ENCODE results near the gene BCL7A.

Gene BCL7A

DNA sequence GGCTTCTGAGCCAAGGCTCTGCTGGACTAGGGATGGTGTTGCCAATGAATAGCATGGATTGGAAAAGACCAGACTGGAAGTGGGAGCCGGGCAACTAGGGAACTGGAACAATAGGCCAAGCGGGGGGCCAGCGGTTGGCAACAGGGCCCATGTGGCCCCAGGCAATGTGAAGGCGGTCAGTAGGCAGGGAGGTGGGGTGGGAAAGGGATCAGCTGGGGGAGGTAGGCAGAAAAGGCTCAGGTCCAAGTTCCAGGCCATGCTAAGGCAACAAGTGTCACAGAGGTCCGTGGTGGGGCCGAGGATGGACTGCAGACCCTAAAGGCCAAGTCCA, 42.0 kb downstream of the BCL7A start:
- no peaks in the 10 kb centered on the region for H3K27me3 ChIP-seq (replicated peaks; ENCODE audit: control insufficient read depth, insufficient read depth, low read length)
- no peak overlapping the region for H3K4me3 ChIP-seq (replicated peaks; ENCODE audit: low read depth, low read length)
- TF ChIP-seq, protein P1, sequence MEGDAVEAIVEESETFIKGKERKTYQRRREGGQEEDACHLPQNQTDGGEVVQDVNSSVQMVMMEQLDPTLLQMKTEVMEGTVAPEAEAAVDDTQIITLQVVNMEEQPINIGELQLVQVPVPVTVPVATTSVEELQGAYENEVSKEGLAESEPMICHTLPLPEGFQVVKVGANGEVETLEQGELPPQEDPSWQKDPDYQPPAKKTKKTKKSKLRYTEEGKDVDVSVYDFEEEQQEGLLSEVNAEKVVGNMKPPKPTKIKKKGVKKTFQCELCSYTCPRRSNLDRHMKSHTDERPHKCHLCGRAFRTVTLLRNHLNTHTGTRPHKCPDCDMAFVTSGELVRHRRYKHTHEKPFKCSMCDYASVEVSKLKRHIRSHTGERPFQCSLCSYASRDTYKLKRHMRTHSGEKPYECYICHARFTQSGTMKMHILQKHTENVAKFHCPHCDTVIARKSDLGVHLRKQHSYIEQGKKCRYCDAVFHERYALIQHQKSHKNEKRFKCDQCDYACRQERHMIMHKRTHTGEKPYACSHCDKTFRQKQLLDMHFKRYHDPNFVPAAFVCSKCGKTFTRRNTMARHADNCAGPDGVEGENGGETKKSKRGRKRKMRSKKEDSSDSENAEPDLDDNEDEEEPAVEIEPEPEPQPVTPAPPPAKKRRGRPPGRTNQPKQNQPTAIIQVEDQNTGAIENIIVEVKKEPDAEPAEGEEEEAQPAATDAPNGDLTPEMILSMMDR (IDR thresholded peaks at IDR 0.05; ENCODE audit: insufficient read depth, low read length, poor library complexity, severe bottlenecking), result no peak
- no peaks in the 10 kb centered on the region; the same call in none of the 2 replicates for H3K36me3 ChIP-seq (ENCODE audit: control insufficient read depth, insufficient read depth, low read length)
- no peak for DNase-seq (ENCODE audit: extremely low read depth, insufficient read length)

DNA sequence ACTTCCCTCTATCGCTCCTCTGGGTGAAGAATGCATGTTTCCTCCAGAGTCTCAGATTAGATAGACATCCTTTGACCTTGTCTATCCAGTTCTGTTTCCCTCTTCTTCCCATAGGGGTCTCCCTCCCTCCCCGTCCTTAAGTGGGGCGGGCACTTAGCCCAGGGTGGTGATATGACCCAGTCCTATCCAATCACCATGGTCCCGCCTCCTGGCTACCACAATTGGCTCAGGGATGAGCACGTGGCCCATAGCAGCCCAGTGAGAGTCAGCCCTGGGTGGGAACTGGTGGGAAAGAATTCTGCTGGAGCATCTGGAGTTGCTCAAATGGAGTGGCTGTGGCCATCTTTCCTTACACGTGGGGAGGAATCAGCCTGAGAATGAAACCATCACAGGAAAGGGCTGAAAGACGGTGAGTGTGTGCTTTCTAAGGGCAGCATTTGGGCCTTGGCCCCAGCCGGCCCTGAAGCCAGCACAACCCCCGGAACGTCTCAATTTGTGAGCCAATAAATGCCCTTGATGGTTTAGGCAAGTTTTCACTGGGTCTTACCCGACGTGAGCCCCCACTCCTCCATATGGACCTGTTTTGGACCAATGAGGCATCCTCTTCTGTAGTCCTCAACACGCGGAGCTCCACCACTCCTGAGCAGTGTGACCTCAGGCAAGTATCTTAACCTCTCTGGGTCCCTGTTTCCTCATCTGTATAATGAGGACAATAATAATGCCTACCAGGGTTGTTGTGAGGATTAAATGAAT, 42.5 kb downstream of the BCL7A start:
- H3K27me3 ChIP-seq (replicated peaks; ENCODE audit: control insufficient read depth, insufficient read depth, low read length), result no peaks in the 10 kb centered on the region
- peak; percentile 49 for DNase-seq (ENCODE audit: extremely low read depth, insufficient read length)
- TF ChIP-seq, protein P1 (IDR thresholded peaks at IDR 0.05; ENCODE audit: insufficient read depth, low read length, poor library complexity, severe bottlenecking), result peak; percentile 34

DNA sequence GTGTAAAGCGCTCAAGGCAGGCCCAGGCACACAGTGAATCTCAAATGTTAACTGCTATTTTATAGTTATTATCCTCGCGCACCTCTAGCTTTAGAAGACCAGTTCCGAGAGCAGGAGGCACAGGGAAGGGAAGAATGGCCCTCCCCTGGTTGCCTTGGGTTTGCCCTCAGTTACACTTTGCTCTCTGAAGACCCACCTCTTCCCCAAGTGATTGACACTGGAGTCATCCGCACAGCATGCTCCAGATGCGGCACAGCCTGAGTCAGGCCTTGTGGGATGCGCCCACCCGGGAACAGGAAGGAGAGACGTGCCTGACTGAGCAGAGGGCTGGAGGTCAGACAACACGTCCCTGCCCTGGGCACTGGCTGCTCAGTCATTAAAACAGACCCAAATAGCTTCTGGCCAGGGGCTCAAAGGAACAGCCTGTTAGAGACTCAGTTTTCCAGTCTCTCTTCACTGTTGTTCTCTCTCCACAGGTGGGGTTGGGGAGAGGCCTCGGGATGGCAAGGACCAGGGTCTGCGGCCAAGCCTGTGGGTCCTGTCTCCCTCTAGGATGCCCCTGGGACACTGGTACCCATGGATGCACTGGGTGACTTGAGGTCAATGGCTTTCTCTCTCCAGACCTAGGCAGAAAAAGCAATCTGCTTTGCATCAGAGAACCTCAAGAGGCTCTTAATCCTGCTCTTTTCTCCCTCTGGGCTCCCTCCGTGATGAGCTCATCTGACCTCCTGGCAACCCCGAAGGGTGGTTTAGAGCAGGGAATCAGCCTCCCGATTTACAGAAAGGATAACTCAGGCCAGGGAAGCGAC, 43.3 kb downstream of the BCL7A start:
- H3K4me3 ChIP-seq (replicated peaks; ENCODE audit: low read depth, low read length), result no peak overlapping the region

More for the DNA sequence above, 42.5 kb downstream of the BCL7A start:
- Histone ChIP-seq H3K4me3 (replicated peaks; ENCODE audit: low read depth, low read length) (no peak overlapping the region), H3K36me3 (ENCODE audit: control insufficient read depth, insufficient read depth, low read length) (no peaks in the 10 kb centered on the region; the same call in none of the 2 replicates)

DNA sequence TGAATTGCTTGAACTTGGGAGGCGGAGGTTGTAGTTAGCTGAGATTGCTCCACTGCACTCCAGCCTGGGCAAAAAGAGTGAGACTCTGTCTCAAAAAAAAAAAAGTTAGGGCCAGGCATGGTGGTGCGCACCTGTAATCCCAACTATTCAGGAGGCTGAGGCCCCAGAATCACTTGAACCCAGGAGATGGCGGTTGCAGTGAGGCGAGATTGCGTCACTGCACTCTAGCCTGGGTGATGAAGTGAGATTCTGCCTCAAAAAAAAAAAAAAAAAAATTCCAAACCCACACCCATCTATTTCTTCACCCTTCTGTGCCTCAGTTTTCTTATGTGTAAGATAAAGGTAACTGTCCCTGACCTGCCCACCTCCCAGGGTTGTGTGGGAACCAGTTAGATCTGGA, 45.9 kb downstream of the BCL7A start:
- Histone ChIP-seq H3K36me3 (ENCODE audit: control insufficient read depth, insufficient read depth, low read length) (no peaks in the 10 kb centered on the region), H3K27me3 (replicated peaks; ENCODE audit: control insufficient read depth, insufficient read depth, low read length) (no peaks in the 10 kb centered on the region), H3K4me3 (replicated peaks; ENCODE audit: low read depth, low read length) (no peak overlapping the region)
- TF ChIP-seq, protein P1 (IDR thresholded peaks at IDR 0.05; ENCODE audit: insufficient read depth, low read length, poor library complexity, severe bottlenecking), result no peak
- no peak for DNase-seq (ENCODE audit: extremely low read depth, insufficient read length)

More for the DNA sequence above, 43.3 kb downstream of the BCL7A start:
- DNase-seq (ENCODE audit: extremely low read depth, insufficient read length), result no peak
- Histone ChIP-seq H3K27me3 (replicated peaks; ENCODE audit: control insufficient read depth, insufficient read depth, low read length) (no peaks in the 10 kb centered on the region), H3K36me3 (ENCODE audit: control insufficient read depth, insufficient read depth, low read length) (no peaks in the 10 kb centered on the region)
- TF ChIP-seq, protein P1 (IDR thresholded peaks at IDR 0.05; ENCODE audit: insufficient read depth, low read length, poor library complexity, severe bottlenecking), result no peak

DNA sequence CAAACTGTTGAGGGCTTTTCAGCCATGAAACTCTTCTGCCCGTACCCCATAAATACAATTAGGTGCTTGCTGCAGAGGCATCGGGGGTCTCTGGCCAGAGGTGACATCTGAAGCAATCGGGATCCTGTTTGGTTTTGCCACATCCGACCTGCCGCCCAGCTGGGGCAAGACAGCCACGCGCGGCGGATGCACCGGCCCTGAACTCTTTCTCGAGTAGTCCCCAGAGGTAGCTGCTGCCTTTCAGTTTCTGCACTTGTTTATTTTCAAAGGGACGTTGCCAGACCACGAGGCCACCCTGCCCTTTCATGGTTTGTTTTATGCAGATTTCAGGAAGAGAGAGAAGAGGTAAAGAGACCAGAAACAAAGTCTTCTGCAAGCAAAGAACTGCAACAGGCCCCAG, 46.3 kb downstream of the BCL7A start:
- H3K36me3 ChIP-seq (ENCODE audit: control insufficient read depth, insufficient read depth, low read length), result no peaks in the 10 kb centered on the region
- no peak overlapping the region for H3K4me3 ChIP-seq (replicated peaks; ENCODE audit: low read depth, low read length)
- no peaks in the 10 kb centered on the region for H3K27me3 ChIP-seq (replicated peaks; ENCODE audit: control insufficient read depth, insufficient read depth, low read length)
- DNase-seq (ENCODE audit: extremely low read depth, insufficient read length), result peak; percentile 69
- TF ChIP-seq, protein P1 (IDR thresholded peaks at IDR 0.05; ENCODE audit: insufficient read depth, low read length, poor library complexity, severe bottlenecking), result no peak
